GM19467 (cell line): ENCODE measurements around the gene KCNK10.
A peak's percentile ranks its signal among the peaks of the same experiment; 100 is the strongest.

Experiments used
- ATAC-seq: cut with Tn5 transposase; IDR thresholded peaks from one replicate; pipeline ENCODE4 v1.9.1; 2021; ENCODE audit warnings: mild to moderate bottlenecking, moderate library complexity; ENCODE audit not compliant: unreplicated experiment

KCNK10 gene

GRCh38 chr14:88189417-88190191 lies 133.5 kb downstream of the KCNK10 start:
- ATAC-seq = peak; percentile 79

GRCh38 chr14:88188745-88189416 lies 134.2 kb downstream of the KCNK10 start:
- peak; percentile 37 for ATAC-seq

- ATAC-seq = no peak
Observed at GRCh38 chr14:88185843-88186242, 137.2 kb downstream of the KCNK10 start.

- no peak for ATAC-seq
Observed at GRCh38 chr14:88184956-88185355, 138.1 kb downstream of the KCNK10 start.

GRCh38 chr14:88181072-88181471 lies 142.0 kb downstream of the KCNK10 start:
- no peak for ATAC-seq

GRCh38 chr14:88179716-88180115 lies 143.4 kb downstream of the KCNK10 start:
- ATAC-seq = no peak

- ATAC-seq = no peak
Observed at GRCh38 chr14:88170333-88170732, 152.7 kb downstream of the KCNK10 start.

GRCh38 chr14:88168498-88169165 lies 154.4 kb downstream of the KCNK10 start:
- peak; percentile 94 for ATAC-seq

- ATAC-seq = no peak
Observed at GRCh38 chr14:88168025-88168424, 155.0 kb downstream of the KCNK10 start.

GRCh38 chr14:88166616-88167015 lies 156.5 kb downstream of the KCNK10 start:
- no peak for ATAC-seq

GRCh38 chr14:88164906-88165534 lies 158.0 kb downstream of the KCNK10 start:
- ATAC-seq = no peak

- no peak for ATAC-seq
Observed at GRCh38 chr14:88163731-88164255, 159.3 kb downstream of the KCNK10 start.

GRCh38 chr14:88156127-88156526 lies 166.9 kb downstream of the KCNK10 start:
- no peak for ATAC-seq

- no peak for ATAC-seq
Observed at GRCh38 chr14:88154926-88155325, 168.1 kb downstream of the KCNK10 start.

GRCh38 chr14:88154321-88154720 lies 168.7 kb downstream of the KCNK10 start:
- no peak for ATAC-seq

- ATAC-seq = no peak
Observed at GRCh38 chr14:88146881-88147649, 176.0 kb downstream of the KCNK10 start.

GRCh38 chr14:88143810-88144209 lies 179.3 kb downstream of the KCNK10 start:
- ATAC-seq = no peak

GRCh38 chr14:88142997-88143396 lies 180.1 kb downstream of the KCNK10 start:
- no peak for ATAC-seq

- no peak for ATAC-seq
Observed at GRCh38 chr14:88140874-88141273, 182.2 kb downstream of the KCNK10 start.

GRCh38 chr14:88137327-88137726 lies 185.7 kb downstream of the KCNK10 start:
- no peak for ATAC-seq
